ENCODE results near the gene QPRT. TPM values are rescaled to one million over a fixed set of nuclear protein-coding genes. Genes with fewer than 3 reads are reported as not detected.

The QPRT gene
- total and polyA plus RNA-seq, 2 donors (not counting 1 experiment from before 2014, with no cell fraction given): 27.7 to 94.0 TPM

GRCh38 chr16:29734786-29735185, 55.8 kb downstream of the QPRT start:
- TF ChIP-seq EZH2 (IDR thresholded peaks at IDR 0.05; ENCODE audit: low read length, missing control alignments): no peak
- no peak for TF ChIP-seq CTCF (conservative IDR thresholded peaks at IDR 0.05 in 1 of 2, IDR thresholded peaks at IDR 0.05 in 1 of 2; ENCODE audit: low read depth in 1 of 2, low read length in 2 of 2)
- Histone ChIP-seq H2AFZ (ENCODE audit: low read length) (no peak overlapping the region), H3K4me2 (ENCODE audit: extremely low read depth, insufficient read depth, low read length) (no peak overlapping the region), H3K27ac (ENCODE audit: insufficient read depth, low read length) (no peak overlapping the region), H3K9ac (ENCODE audit: insufficient read depth, low read length) (no peak overlapping the region), H3K4me3 (replicated peaks in 1 of 4; ENCODE audit: control extremely low read depth in 1 of 4, insufficient read depth in 1 of 4, low read depth in 3 of 4, low read length in 4 of 4) (no peak overlapping the region), H4K20me1 (ENCODE audit: control insufficient read depth, extremely low read depth, insufficient read depth, low read length) (no peaks in the 10 kb centered on the region), H3K36me3 (ENCODE audit: control insufficient read depth, insufficient read depth, low read length) (no peaks in the 10 kb centered on the region), H3K27me3 (ENCODE audit: control insufficient read depth, insufficient read depth, low read length) (peaks cover 6% of the 10 kb centered on the region), H3K4me1 (ENCODE audit: control insufficient read depth, extremely low read depth, insufficient read depth, low read length) (no peaks in the 10 kb centered on the region), H3K9me3 (ENCODE audit: control insufficient read depth, insufficient read depth, low read depth, low read length) (no peaks in the 10 kb centered on the region), H3K79me2 (ENCODE audit: control insufficient read depth, insufficient read depth, low read length) (no peaks in the 10 kb centered on the region)
- DNase-seq (ENCODE audit: low read depth in 2 of 2): no peak

GRCh38 chr16:29736112-29736511, 57.1 kb downstream of the QPRT start:
- no peaks in the 10 kb centered on the region for H3K36me3 ChIP-seq (ENCODE audit: control insufficient read depth, insufficient read depth, low read length)
- no peak overlapping the region for H3K27ac ChIP-seq (ENCODE audit: insufficient read depth, low read length)
- TF ChIP-seq EZH2 (IDR thresholded peaks at IDR 0.05; ENCODE audit: low read length, missing control alignments): no peak
- no peak for TF ChIP-seq CTCF (conservative IDR thresholded peaks at IDR 0.05 in 1 of 2, IDR thresholded peaks at IDR 0.05 in 1 of 2; ENCODE audit: low read depth in 1 of 2, low read length in 2 of 2)

GRCh38 chr16:29736764-29737163, 57.8 kb downstream of the QPRT start:
- Histone ChIP-seq H3K9me3 (ENCODE audit: control insufficient read depth, insufficient read depth, low read depth, low read length) (no peaks in the 10 kb centered on the region), H3K9ac (ENCODE audit: insufficient read depth, low read length) (no peak overlapping the region), H3K79me2 (ENCODE audit: control insufficient read depth, insufficient read depth, low read length) (no peaks in the 10 kb centered on the region), H3K4me3 (replicated peaks in 1 of 4; ENCODE audit: control extremely low read depth in 1 of 4, insufficient read depth in 1 of 4, low read depth in 3 of 4, low read length in 4 of 4) (no peak overlapping the region), H3K4me2 (ENCODE audit: extremely low read depth, insufficient read depth, low read length) (no peak overlapping the region), H3K27ac (ENCODE audit: insufficient read depth, low read length) (no peak overlapping the region), H2AFZ (ENCODE audit: low read length) (no peak overlapping the region), H3K27me3 (ENCODE audit: control insufficient read depth, insufficient read depth, low read length) (peaks cover 6% of the 10 kb centered on the region), H4K20me1 (ENCODE audit: control insufficient read depth, extremely low read depth, insufficient read depth, low read length) (no peaks in the 10 kb centered on the region), H3K36me3 (ENCODE audit: control insufficient read depth, insufficient read depth, low read length) (no peaks in the 10 kb centered on the region), H3K4me1 (ENCODE audit: control insufficient read depth, extremely low read depth, insufficient read depth, low read length) (no peaks in the 10 kb centered on the region)
- no peak for DNase-seq (ENCODE audit: low read depth in 2 of 2)
- TF ChIP-seq CTCF (conservative IDR thresholded peaks at IDR 0.05 in 1 of 2, IDR thresholded peaks at IDR 0.05 in 1 of 2; ENCODE audit: low read depth in 1 of 2, low read length in 2 of 2): no peak
- no peak for TF ChIP-seq EZH2 (IDR thresholded peaks at IDR 0.05; ENCODE audit: low read length, missing control alignments)

More at GRCh38 chr16:29736112-29736511, 57.1 kb downstream of the QPRT start:
- H2AFZ ChIP-seq (ENCODE audit: low read length): no peak overlapping the region
- H3K9me3 ChIP-seq (ENCODE audit: control insufficient read depth, insufficient read depth, low read depth, low read length): no peaks in the 10 kb centered on the region
- no peaks in the 10 kb centered on the region for H3K4me1 ChIP-seq (ENCODE audit: control insufficient read depth, extremely low read depth, insufficient read depth, low read length)
- H3K4me2 ChIP-seq (ENCODE audit: extremely low read depth, insufficient read depth, low read length): no peak overlapping the region
- H3K9ac ChIP-seq (ENCODE audit: insufficient read depth, low read length): no peak overlapping the region
- H3K27me3 ChIP-seq (ENCODE audit: control insufficient read depth, insufficient read depth, low read length): peaks cover 6% of the 10 kb centered on the region
- H3K79me2 ChIP-seq (ENCODE audit: control insufficient read depth, insufficient read depth, low read length): no peaks in the 10 kb centered on the region
- no peaks in the 10 kb centered on the region for H4K20me1 ChIP-seq (ENCODE audit: control insufficient read depth, extremely low read depth, insufficient read depth, low read length)
- no peak overlapping the region for H3K4me3 ChIP-seq (replicated peaks in 1 of 4; ENCODE audit: control extremely low read depth in 1 of 4, insufficient read depth in 1 of 4, low read depth in 3 of 4, low read length in 4 of 4)
- DNase-seq (ENCODE audit: low read depth in 2 of 2): no peak
